Measurements from ENCODE around the gene DAD1.
"Not testable (repeated sequence)": the region's sequence is repeated elsewhere in the genome, so short reads cannot be mapped to it uniquely, and the experiment has no call there.

DAD1 gene

GRCh38 chr14:22555384-22556011 is 33.5 kb downstream of the DAD1 start:
- in situ Hi-C loops (cut with MboI; ENCODE audit: low sequenced_read_pairs, unreplicated experiment), result no loop called here
- DNase-seq (ENCODE audit: low spot score), result peak; percentile 35
- no peak for TF ChIP-seq CTCF (IDR thresholded peaks at IDR 0.05; ENCODE audit: borderline replicate concordance, control extremely low read depth, extremely low read depth, insufficient read depth, missing control alignments)

DNA sequence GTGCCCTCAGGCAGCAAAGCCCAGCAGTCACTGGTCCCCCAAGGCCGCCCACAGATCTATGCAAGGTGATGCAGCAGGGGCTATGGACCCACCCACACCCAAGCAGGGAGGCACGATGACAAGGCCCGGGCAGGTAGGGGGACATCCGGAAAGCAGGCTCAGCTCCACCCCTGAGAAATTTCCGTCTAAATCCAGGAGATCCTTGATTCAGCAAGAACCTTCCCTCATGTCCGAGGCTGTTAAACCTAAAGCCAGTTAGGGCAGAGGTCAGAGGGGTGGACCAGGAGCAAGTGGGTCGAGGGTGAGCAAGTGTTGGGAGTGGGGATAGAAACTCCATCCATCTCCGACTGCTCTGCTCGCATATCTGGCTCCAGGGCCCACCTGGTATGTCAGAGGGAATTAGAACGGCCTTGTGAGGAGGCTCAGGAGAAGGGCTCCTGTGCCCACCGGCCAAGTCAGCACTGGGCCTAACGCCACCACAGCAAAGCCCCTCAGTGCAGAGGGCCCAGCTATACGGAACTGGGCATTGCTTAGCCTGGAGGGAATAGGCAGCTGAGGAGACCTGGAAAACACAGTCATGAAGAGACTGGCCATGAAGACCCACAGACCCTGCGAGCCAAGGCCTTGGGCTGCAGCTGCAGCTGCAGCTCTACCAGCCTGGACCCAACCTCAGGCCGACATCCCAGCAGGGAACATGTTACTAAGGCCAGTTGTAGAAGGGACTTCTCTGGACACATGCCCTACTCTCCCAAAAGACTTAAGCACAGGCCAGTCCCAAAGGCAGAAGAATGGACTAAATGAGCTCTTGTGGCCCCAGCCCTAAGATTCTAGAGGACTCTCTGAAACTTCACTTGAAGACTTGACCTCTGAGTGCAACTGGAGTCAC is 34.3 kb downstream of the DAD1 start:
- in situ Hi-C loops (cut with MboI; ENCODE audit: low sequenced_read_pairs, unreplicated experiment), result no loop called here
- no peak for TF ChIP-seq CTCF (IDR thresholded peaks at IDR 0.05; ENCODE audit: borderline replicate concordance, control extremely low read depth, extremely low read depth, insufficient read depth, missing control alignments)
- DNase-seq (ENCODE audit: low spot score), result peak; percentile 32

- DNase-seq (ENCODE audit: low spot score); in situ Hi-C loops (cut with MboI; ENCODE audit: low sequenced_read_pairs, unreplicated experiment): not testable (repeated sequence)
Measured at GRCh38 chr14:22553861-22554497, 35.0 kb downstream of the DAD1 start.

DNA sequence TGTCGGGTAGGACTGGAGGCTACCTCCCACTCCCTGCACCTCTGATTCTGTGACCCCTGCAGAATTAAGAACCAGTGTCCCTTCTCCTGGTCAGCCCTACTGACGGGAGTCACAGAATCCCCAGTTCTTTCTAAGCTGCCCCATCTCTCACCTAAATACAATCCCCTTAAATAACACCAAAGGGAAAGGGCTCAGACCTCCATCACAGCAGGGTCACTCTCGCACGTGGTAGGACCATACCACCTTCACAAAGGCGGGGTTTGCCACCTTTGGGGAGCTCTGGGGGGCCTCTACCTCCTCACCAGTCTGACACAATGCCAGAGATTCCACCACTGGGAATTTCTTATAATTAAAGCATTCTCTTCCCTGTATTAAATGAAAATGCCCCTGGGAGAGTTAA is 35.6 kb downstream of the DAD1 start:
- no peak for DNase-seq (ENCODE audit: low spot score)
- no peak for TF ChIP-seq CTCF (IDR thresholded peaks at IDR 0.05; ENCODE audit: borderline replicate concordance, control extremely low read depth, extremely low read depth, insufficient read depth, missing control alignments)
- in situ Hi-C loops (cut with MboI; ENCODE audit: low sequenced_read_pairs, unreplicated experiment), result no loop called here

GRCh38 chr14:22552827-22553076 is 36.3 kb downstream of the DAD1 start:
- in situ Hi-C loops (cut with MboI; ENCODE audit: low sequenced_read_pairs, unreplicated experiment), result no loop called here
- DNase-seq (ENCODE audit: low spot score), result no peak

GRCh38 chr14:22552001-22552826 is 36.8 kb downstream of the DAD1 start:
- DNase-seq (ENCODE audit: low spot score), result no peak
- in situ Hi-C loops (cut with MboI; ENCODE audit: low sequenced_read_pairs, unreplicated experiment), result no loop called here
- no peak for TF ChIP-seq CTCF (IDR thresholded peaks at IDR 0.05; ENCODE audit: borderline replicate concordance, control extremely low read depth, extremely low read depth, insufficient read depth, missing control alignments)

More at GRCh38 chr14:22552827-22553076, 36.3 kb downstream of the DAD1 start:
- no peak for TF ChIP-seq CTCF (IDR thresholded peaks at IDR 0.05; ENCODE audit: borderline replicate concordance, control extremely low read depth, extremely low read depth, insufficient read depth, missing control alignments)

Data from GM13976 (cell line).